Hepatic stellate cell (primary cell): ENCODE results near the gene TREML2.

Experiments
- DNase-seq: peaks from one replicate; pipeline ENCODE4 v3.0.0; 2011; ENCODE audit warnings: low spot score

The TREML2 gene

GRCh38 chr6:41176189-41176588 is 24.8 kb downstream of the TREML2 start:
- DNase-seq, result no peak

GRCh38 chr6:41175084-41175483 is 25.9 kb downstream of the TREML2 start:
- no peak for DNase-seq

GRCh38 chr6:41174610-41175009 is 26.3 kb downstream of the TREML2 start:
- DNase-seq, result no peak

GRCh38 chr6:41171908-41172307 is 29.0 kb downstream of the TREML2 start:
- no peak for DNase-seq

- DNase-seq, result no peak
Measured at GRCh38 chr6:41170547-41171160, 30.3 kb downstream of the TREML2 start.

- no peak for DNase-seq
Measured at GRCh38 chr6:41167173-41167963, 33.6 kb downstream of the TREML2 start.

GRCh38 chr6:41164551-41165120 is 36.3 kb downstream of the TREML2 start:
- DNase-seq, result no peak

GRCh38 chr6:41163419-41163717 is 37.6 kb downstream of the TREML2 start:
- DNase-seq, result no peak

GRCh38 chr6:41162687-41163418 is 38.1 kb downstream of the TREML2 start, which contains the start of gene TREM2:
Gene TREM2 (minus strand): TSS chr6:41163116. CDS start chr6:41163082, 34 bp downstream.
- DNase-seq, result no peak

GRCh38 chr6:41161851-41162552 is 38.9 kb downstream of the TREML2 start:
- DNase-seq, result no peak

- DNase-seq, result no peak
Measured at GRCh38 chr6:41161380-41161779, 39.6 kb downstream of the TREML2 start.

GRCh38 chr6:41160933-41161332 is 40.0 kb downstream of the TREML2 start:
- DNase-seq, result no peak

GRCh38 chr6:41159415-41160082 is 41.4 kb downstream of the TREML2 start:
- DNase-seq, result no peak

GRCh38 chr6:41157323-41157722 is 43.6 kb downstream of the TREML2 start:
- DNase-seq, result no peak

- DNase-seq, result no peak
Measured at GRCh38 chr6:41156771-41157170, 44.2 kb downstream of the TREML2 start.

- DNase-seq, result no peak
Measured at GRCh38 chr6:41156001-41156400, 44.9 kb downstream of the TREML2 start.

GRCh38 chr6:41155132-41155805 is 45.7 kb downstream of the TREML2 start:
- DNase-seq, result no peak

GRCh38 chr6:41153992-41154625 is 46.8 kb downstream of the TREML2 start, which contains the start of gene TREML1:
Gene TREML1 (minus strand): TSS chr6:41154347. CDS start chr6:41154288, 59 bp downstream.
- no peak for DNase-seq

- no peak for DNase-seq
Measured at GRCh38 chr6:41153451-41153850, 47.5 kb downstream of the TREML2 start.

GRCh38 chr6:41150671-41151070 is 50.3 kb downstream of the TREML2 start:
- DNase-seq, result no peak
